GM23338 (cell line): ENCODE results near the gene PRKCD. TPM values are rescaled to one million over a fixed set of nuclear protein-coding genes. Genes with fewer than 3 reads are reported as not detected.

Experiments used
- ATAC-seq: fragments of 200-7000 bp; cut with Tn5 transposase; 3 replicates; pipeline ENCODE4 v1.9.1; 2020
- DNase-seq: peaks from one replicate; pipeline ENCODE4 v3.0.0-alpha.2; 2015; ENCODE audit warnings: low spot score
- H2AFZ ChIP-seq: fragments of 200-600 bp; sonication (generic); 2 replicates; pipeline ENCODE4 v1.8.0; 2016; ENCODE audit warnings: antibody characterized with exemption, mild to moderate bottlenecking, moderate library complexity
- H3F3A ChIP-seq: fragments of 200-600 bp; sonication (generic); replicated peaks from 2 replicates; pipeline ENCODE4 v1.8.0; 2017; ENCODE audit warnings: antibody characterized with exemption, mixed run types, low read depth
- H3K27ac ChIP-seq: fragments of 200-600 bp; sonication (generic); 2 replicates; pipeline ENCODE4 v1.6.1; 2016; ENCODE audit warnings: low read depth
- H3K27me3 ChIP-seq: fragments of 200-600 bp; sonication (generic); 2 replicates; pipeline ENCODE4 v1.8.0; 2016; ENCODE audit warnings: mild to moderate bottlenecking, mixed run types, moderate library complexity; ENCODE audit not compliant: insufficient read depth
- H3K36me3 ChIP-seq: fragments of 200-600 bp; sonication (generic); 2 replicates; pipeline ENCODE4 v1.8.0; 2016; ENCODE audit warnings: mild to moderate bottlenecking; ENCODE audit not compliant: insufficient read depth
- H3K4me1 ChIP-seq: fragments of 200-600 bp; sonication (generic); 2 replicates; pipeline ENCODE4 v1.8.0; 2016; ENCODE audit warnings: mild to moderate bottlenecking, moderate library complexity; ENCODE audit not compliant: insufficient read depth
- H3K4me2 ChIP-seq: fragments of 200-600 bp; sonication (generic); 2 replicates; pipeline ENCODE4 v1.7.1; 2017; ENCODE audit warnings: mixed run types
- H3K4me3 ChIP-seq: fragments of 200-600 bp; sonication (generic); 2 replicates; pipeline ENCODE4 v1.6.1; 2016; ENCODE audit warnings: mixed run types
- H3K79me2 ChIP-seq: fragments of 200-600 bp; sonication (generic); replicated peaks from 2 replicates; pipeline ENCODE4 v1.8.0; 2017; ENCODE audit warnings: mild to moderate bottlenecking; ENCODE audit not compliant: insufficient read depth
- H3K9me2 ChIP-seq: fragments of 200-600 bp; sonication (generic); 2 replicates; pipeline ENCODE4 v1.8.0; 2017; ENCODE audit not compliant: insufficient read depth
- H4K20me1 ChIP-seq: fragments of 200-600 bp; sonication (generic); replicated peaks from 2 replicates; pipeline ENCODE4 v1.8.0; 2017; ENCODE audit warnings: mild to moderate bottlenecking; ENCODE audit not compliant: insufficient read depth
- H3K27ac Mint-ChIP-seq: 2 replicates; pipeline ENCODE4 v1.8.0; 2020; ENCODE audit warnings: inconsistent platforms, mild to moderate bottlenecking, moderate library complexity, mixed read lengths
- H3K27me3 Mint-ChIP-seq: 3 replicates; pipeline ENCODE4 v1.8.0; 2022; ENCODE audit warnings: low read depth, mild to moderate bottlenecking, moderate library complexity, mixed read lengths, inconsistent platforms; ENCODE audit not compliant: insufficient read depth, poor library complexity
- H3K36me3 Mint-ChIP-seq: 3 replicates; pipeline ENCODE4 v1.8.0; 2021; ENCODE audit warnings: low read depth, mild to moderate bottlenecking, inconsistent platforms, moderate library complexity, mixed read lengths
- H3K4me1 Mint-ChIP-seq: 3 replicates; pipeline ENCODE4 v1.8.0; 2020; ENCODE audit warnings: mild to moderate bottlenecking, inconsistent platforms, mixed read lengths
- H3K4me3 Mint-ChIP-seq: 3 replicates; pipeline ENCODE4 v1.8.0; 2021; ENCODE audit warnings: moderate library complexity, mild to moderate bottlenecking, inconsistent platforms, mixed read lengths
- H3K9me3 Mint-ChIP-seq: 3 replicates; pipeline ENCODE4 v1.8.0; 2020; ENCODE audit warnings: moderate library complexity, mild to moderate bottlenecking, inconsistent platforms, mixed read lengths
- CTCF ChIP-seq, 2 experiments: fragments of 200-600 bp in 1 of 2; sonication (generic) in 1 of 2; conservative IDR thresholded peaks; 2 replicates each; pipeline versions ENCODE4 v1.5.1 to v1.6.1; 2016 to 2017; ENCODE audit warnings: antibody characterized with exemption in 2 of 2, low read depth in 2 of 2, mild to moderate bottlenecking in 2 of 2, moderate library complexity in 1 of 2
- ETS1 ChIP-seq: IDR thresholded peaks from 2 replicates; pipeline ENCODE4 v1.6.1; 2016; ENCODE audit warnings: antibody characterized with exemption
- EZH2phosphoT487 ChIP-seq: fragments of 200-600 bp; sonication (generic); IDR thresholded peaks from one replicate; pipeline ENCODE4 v1.8.1; 2018; ENCODE audit warnings: antibody characterized with exemption; ENCODE audit not compliant: unreplicated experiment
- JUNB ChIP-seq: IDR thresholded peaks from one replicate; pipeline ENCODE4 v1.6.1; 2016; ENCODE audit warnings: antibody characterized with exemption; ENCODE audit not compliant: unreplicated experiment
- REST ChIP-seq: IDR thresholded peaks from one replicate; pipeline ENCODE4 v1.6.1; 2018; ENCODE audit warnings: antibody characterized with exemption; ENCODE audit not compliant: unreplicated experiment
- STAT1 ChIP-seq: IDR thresholded peaks from one replicate; pipeline ENCODE4 v1.6.1; 2016; ENCODE audit warnings: antibody characterized with exemption; ENCODE audit not compliant: unreplicated experiment
- ZNF114 ChIP-seq: fragments of 250-450 bp; sonication (Bioruptor Pico); IDR thresholded peaks from 2 replicates; pipeline ENCODE4 v1.5.0; 2020; ENCODE audit warnings: mild to moderate bottlenecking, moderate library complexity
- ZNF331 ChIP-seq: fragments of 250-450 bp; sonication (Bioruptor Pico); IDR thresholded peaks from 2 replicates; pipeline ENCODE4 v1.5.0; 2020; ENCODE audit warnings: low read depth, mild to moderate bottlenecking, moderate library complexity
- ZNF462 ChIP-seq: fragments of 250-450 bp; sonication (Bioruptor Pico); IDR thresholded peaks from 2 replicates; pipeline ENCODE4 v1.5.0; 2020; ENCODE audit warnings: mild to moderate bottlenecking, moderate library complexity
- polyA plus RNA-seq: library from polyadenylated mRNA; unstranded; fragments of >200 nt; fragmentation: Nextera tagmentation; extraction: Ambion mirVana; gene quantifications from 2 replicates; pipeline ENCODE4 v1.2.1, GENCODE V29; 2016
- total RNA-seq: library from RNA; depleted of rRNA; stranded (reverse); fragments of >200 nt; shearing (Covaris generic); gene quantifications from 2 replicates; pipeline ENCODE4 v1.2.3, GENCODE V29; 2014

The PRKCD gene
- total and polyA plus RNA-seq, 2 experiments from 2014 or later: 11.3 to 11.8 TPM

- TF ChIP-seq REST: no peak
Measured at GRCh38 chr3:53142986-53143385, 18.0 kb upstream of the PRKCD start (continued).

- H3K9me2 ChIP-seq: no peaks in the 10 kb centered on the region
- H3F3A ChIP-seq: no peaks in the 10 kb centered on the region
- ATAC-seq: no peak
- Mint-ChIP-seq H3K36me3 (no peaks in the 10 kb centered on the region), H3K4me1 (peaks cover 6% of the 10 kb centered on the region; the same call in 2 of the 3 replicates), H3K27ac (no peak overlapping the region), H3K9me3 (no peaks in the 10 kb centered on the region), H3K27me3 (peaks cover 7% of the 10 kb centered on the region), H3K4me3 (no peak overlapping the region)
- H3K27ac ChIP-seq: no peak overlapping the region
- no peaks in the 10 kb centered on the region for H4K20me1 ChIP-seq
- no peak for DNase-seq
- H3K36me3 ChIP-seq: no peaks in the 10 kb centered on the region
- H3K27me3 ChIP-seq: no peaks in the 10 kb centered on the region
- no peak overlapping the region for H3K4me3 ChIP-seq
- no peaks in the 10 kb centered on the region for H3K79me2 ChIP-seq
- H3K4me1 ChIP-seq: no peaks in the 10 kb centered on the region
- no peak overlapping the region for H2AFZ ChIP-seq
- no peak overlapping the region for H3K4me2 ChIP-seq
- no peak for TF ChIP-seq REST
- TF ChIP-seq EZH2phosphoT487: no peak
- no peak for TF ChIP-seq ZNF114 (CRISPR knock-in tag)
- no peak for TF ChIP-seq CTCF (conservative IDR thresholded peaks at IDR 0.05; ENCODE audit: low read depth in 2 of 2)
- TF ChIP-seq ZNF462 (CRISPR knock-in tag): no peak
- no peak for TF ChIP-seq ETS1
- TF ChIP-seq JUNB: no peak
- TF ChIP-seq STAT1: no peak
- TF ChIP-seq ZNF331 (CRISPR knock-in tag): no peak
Measured at GRCh38 chr3:53144446-53144845, 16.6 kb upstream of the PRKCD start.
